H1 (cell line): ENCODE data around the gene BRD4. TPM values are rescaled to one million over a fixed set of nuclear protein-coding genes. Genes with fewer than 3 reads are reported as not detected.

Source experiments
- CTCF ChIA-PET: fragments of 300-600 bp; sonication (Branson Sonifier 250); formaldehyde crosslinking; loops from one replicate; lab custom pipeline; 2021; ENCODE audit not compliant: partially characterized antibody; lab: Charles Lee
- POLR2A ChIA-PET: fragments of 300-600 bp; sonication (Branson Sonifier 250); formaldehyde crosslinking; loops from one replicate; lab custom pipeline; 2021; ENCODE audit warnings: inconsistent platforms; ENCODE audit not compliant: partially characterized antibody; lab: Charles Lee
- DNase-seq, 2 experiments: peaks; one replicate each; pipeline versions ENCODE4 v3.0.0 to v3.0.0-alpha.2; 2010 to 2022; ENCODE audit warnings: low spot score in 2 of 2, low read depth in 1 of 2, mixed read lengths in 1 of 2
- FAIRE-seq: peaks from 2 replicates; lab custom pipeline; 2011; peaks lifted over from hg19 to GRCh38; lab: Jason Lieb, UNC
- H2AFZ ChIP-seq: 2 replicates; pipeline ENCODE4 v1.8.1; 2012; ENCODE audit warnings: low read length, inconsistent platforms
- H2AK5ac ChIP-seq: 2 replicates; pipeline ENCODE4 v1.6.1; 2013; ENCODE audit warnings: low read depth, low read length
- H2BK120ac ChIP-seq: replicated peaks from 2 replicates; pipeline ENCODE3; 2013; ENCODE audit warnings: low read depth, low read length, inconsistent platforms
- H2BK12ac ChIP-seq: 2 replicates; pipeline ENCODE4 v1.6.1; 2013; ENCODE audit warnings: low read depth, low read length
- H2BK15ac ChIP-seq: 2 replicates; pipeline ENCODE4 v1.6.1; 2013; ENCODE audit warnings: low read length
- H2BK20ac ChIP-seq: 2 replicates; pipeline ENCODE4 v1.6.1; 2013; ENCODE audit warnings: low read length
- H2BK5ac ChIP-seq: 2 replicates; pipeline ENCODE4 v1.6.1; 2013; ENCODE audit warnings: low read depth, low read length
- H3K14ac ChIP-seq: 2 replicates; pipeline ENCODE4 v1.6.1; 2013; ENCODE audit warnings: inconsistent platforms; ENCODE audit not compliant: insufficient read length
- H3K18ac ChIP-seq: 2 replicates; pipeline ENCODE4 v1.6.1; 2013; ENCODE audit warnings: low read length; ENCODE audit errors: extremely low read depth
- H3K23ac ChIP-seq: 2 replicates; pipeline ENCODE4 v1.6.1; 2013; ENCODE audit warnings: inconsistent platforms; ENCODE audit not compliant: insufficient read length
- H3K23me2 ChIP-seq: 2 replicates; pipeline ENCODE4 v1.6.1; 2013; ENCODE audit warnings: low read depth, low read length
- H3K27ac ChIP-seq: 2 replicates; pipeline ENCODE4 v1.6.1; 2011; ENCODE audit warnings: low read depth, low read length, inconsistent platforms
- H3K27me3 ChIP-seq, 4 experiments: replicated peaks in 1 of 4; 1 replicate in 1 of 4; 2 replicates in 3 of 4; pipeline versions ENCODE4 v1.6.1 to v1.8.1; 2011 to 2013; ENCODE audit warnings: low read length in 3 of 4, mild to moderate bottlenecking in 3 of 4, inconsistent platforms in 2 of 4, mixed read lengths in 2 of 4, moderate library complexity in 1 of 4; ENCODE audit not compliant: control insufficient read depth in 3 of 4, insufficient read depth in 3 of 4; ENCODE audit errors: extremely low read depth in 1 of 4
- H3K36me3 ChIP-seq, 4 experiments: 2 replicates each; pipeline versions ENCODE4 v1.6.1 to v1.8.1; 2011 to 2013; ENCODE audit warnings: mild to moderate bottlenecking in 4 of 4, low read length in 3 of 4, moderate library complexity in 2 of 4, control low read depth in 1 of 4, inconsistent platforms in 1 of 4; ENCODE audit not compliant: insufficient read depth in 4 of 4, control insufficient read depth in 2 of 4
- H3K4ac ChIP-seq: replicated peaks from 2 replicates; pipeline ENCODE3; 2013; ENCODE audit warnings: low read length, low read depth, mixed read lengths, inconsistent platforms; ENCODE audit not compliant: insufficient read length
- H3K4me1 ChIP-seq, 4 experiments: replicated peaks in 1 of 4; 1 replicate in 1 of 4; 2 replicates in 3 of 4; pipeline versions ENCODE4 v1.6.1 to v1.8.1; 2011 to 2013; ENCODE audit warnings: low read length in 3 of 4, inconsistent platforms in 2 of 4, mixed read lengths in 1 of 4; ENCODE audit not compliant: insufficient read depth in 4 of 4, control insufficient read depth in 3 of 4
- H3K4me2 ChIP-seq, 2 experiments: 2 replicates each; pipeline versions ENCODE4 v1.6.1 to v1.8.1; 2011 to 2013; ENCODE audit warnings: low read depth in 2 of 2, low read length in 2 of 2, control low read depth in 1 of 2, inconsistent platforms in 1 of 2, mild to moderate bottlenecking in 1 of 2; ENCODE audit not compliant: insufficient read depth in 1 of 2
- H3K4me3 ChIP-seq, 4 experiments: fragments of 200-600, 300-600 bp in 1 of 4; sonication (generic), shearing (Covaris generic), sonication (Bioruptor Twin) in 1 of 4; 2 replicates each; pipeline versions ENCODE4 v1.5.1 to v1.8.1; 2011 to 2016; ENCODE audit warnings: low read length in 4 of 4, low read depth in 3 of 4, control low read depth in 2 of 4, inconsistent platforms in 2 of 4, mild to moderate bottlenecking in 2 of 4, mixed read lengths in 1 of 4, moderate library complexity in 1 of 4; ENCODE audit not compliant: insufficient read depth in 2 of 4; ENCODE audit errors: extremely low read depth in 1 of 4
- H3K56ac ChIP-seq: replicated peaks from 2 replicates; pipeline ENCODE3; 2013; ENCODE audit warnings: low read depth, mild to moderate bottlenecking, mixed read lengths, low read length, inconsistent platforms; ENCODE audit not compliant: insufficient read length
- H3K79me1 ChIP-seq: 2 replicates; pipeline ENCODE4 v1.6.1; 2013; ENCODE audit warnings: low read depth, low read length, control low read depth
- H3K79me2 ChIP-seq, 2 experiments: 2 replicates each; pipeline versions ENCODE4 v1.6.1 to v1.8.1; 2012 to 2013; ENCODE audit warnings: low read length in 2 of 2, mild to moderate bottlenecking in 2 of 2, inconsistent platforms in 1 of 2; ENCODE audit not compliant: insufficient read depth in 2 of 2, control insufficient read depth in 1 of 2
- H3K9ac ChIP-seq, 4 experiments: replicated peaks in 1 of 4; 1 replicate in 1 of 4; 2 replicates in 3 of 4; pipeline versions ENCODE4 v1.6.1 to v1.8.1; 2011 to 2013; ENCODE audit warnings: low read depth in 3 of 4, low read length in 3 of 4, control low read depth in 2 of 4, mild to moderate bottlenecking in 2 of 4, moderate library complexity in 2 of 4, inconsistent platforms in 1 of 4; ENCODE audit errors: extremely low read depth in 1 of 4
- H3K9me3 ChIP-seq, 2 experiments: 2 replicates each; pipeline versions ENCODE4 v1.6.1 to v1.8.1; 2012 to 2013; ENCODE audit warnings: mild to moderate bottlenecking in 2 of 2, moderate library complexity in 2 of 2, control low read depth in 1 of 2, inconsistent platforms in 1 of 2, low read depth in 1 of 2, low read length in 1 of 2, mixed read lengths in 1 of 2; ENCODE audit not compliant: insufficient read depth in 2 of 2
- H4K20me1 ChIP-seq, 2 experiments: replicated peaks in 1 of 2; 2 replicates each; pipeline versions ENCODE3 to v1.8.1; 2011 to 2013; ENCODE audit warnings: inconsistent platforms in 2 of 2, low read length in 2 of 2, mild to moderate bottlenecking in 1 of 2; ENCODE audit not compliant: insufficient read depth in 2 of 2, control insufficient read depth in 1 of 2
- H4K5ac ChIP-seq: 2 replicates; pipeline ENCODE4 v1.6.1; 2013; ENCODE audit warnings: low read length, low read depth, mixed read lengths, inconsistent platforms; ENCODE audit not compliant: insufficient read length
- H4K8ac ChIP-seq: 2 replicates; pipeline ENCODE4 v1.8.0; 2013; ENCODE audit warnings: mild to moderate bottlenecking, moderate library complexity, low read length, inconsistent platforms; ENCODE audit not compliant: insufficient read depth; ENCODE audit errors: extremely low read depth
- H4K91ac ChIP-seq: replicated peaks from 2 replicates; pipeline ENCODE3; 2013; ENCODE audit warnings: low read length, mixed read lengths, inconsistent platforms; ENCODE audit not compliant: insufficient read length
- BACH1 ChIP-seq: IDR thresholded peaks from 2 replicates; pipeline ENCODE4 v1.6.1; 2012; ENCODE audit warnings: low read length, improper control_type of control experiment
- CHD1 ChIP-seq: IDR thresholded peaks from 2 replicates; pipeline ENCODE4 v1.6.1; 2012; ENCODE audit warnings: low read depth, low read length, improper control_type of control experiment
- CHD2 ChIP-seq: IDR thresholded peaks from 2 replicates; pipeline ENCODE4 v1.6.1; 2012; ENCODE audit warnings: low read length, improper control_type of control experiment
- KDM4A ChIP-seq: IDR thresholded peaks from one replicate; pipeline ENCODE4 v1.7.1; 2012; ENCODE audit warnings: low read depth, mild to moderate bottlenecking, moderate library complexity, low read length, inconsistent platforms; ENCODE audit not compliant: severe bottlenecking
- RAD21 ChIP-seq, 2 experiments: IDR thresholded peaks in 1 of 2; conservative IDR thresholded peaks in 1 of 2; 2 replicates each; pipeline ENCODE4 v1.6.1; 2011; ENCODE audit warnings: low read depth in 2 of 2, low read length in 2 of 2, improper control_type of control experiment in 1 of 2, inconsistent platforms in 1 of 2, mild to moderate bottlenecking in 1 of 2, moderate library complexity in 1 of 2
- RBBP5 ChIP-seq: IDR thresholded peaks from 2 replicates; pipeline ENCODE4 v1.7.1; 2012; ENCODE audit warnings: low read depth, mild to moderate bottlenecking, inconsistent platforms, low read length, moderate library complexity, borderline replicate concordance
- SP2 ChIP-seq: IDR thresholded peaks from 2 replicates; pipeline ENCODE4 v1.6.1; 2012; ENCODE audit warnings: mild to moderate bottlenecking, low read length, inconsistent platforms
- SRF ChIP-seq: IDR thresholded peaks from 2 replicates; pipeline ENCODE4 v1.6.1; 2011; ENCODE audit warnings: mild to moderate bottlenecking, low read depth, low read length, moderate library complexity
- ZNF274 ChIP-seq: IDR thresholded peaks from 2 replicates; pipeline ENCODE4 v1.7.0; 2012; ENCODE audit warnings: low read length, borderline replicate concordance; ENCODE audit errors: extremely low read depth
- WGBS, 2 experiments: shearing (Covaris generic) in 1 of 2; methylation state at CpG; one replicate each; pipeline versions ENCODE4 v1.1.6 to v1.1.7; 2013 to 2015; ENCODE audit warnings: low lambda C conversion rate in 2 of 2, mixed read lengths in 2 of 2, inconsistent platforms in 1 of 2, low coverage in 1 of 2, missing lambda C conversion rate in 1 of 2; ENCODE audit not compliant: insufficient replicate concordance in 2 of 2, insufficient coverage in 1 of 2, insufficient read length in 1 of 2; ENCODE audit errors: extremely low coverage in 1 of 2, missing lambda C conversion rate in 1 of 2; 5-methylcytosine and 5-hydroxymethylcytosine counted together
- polyA plus RNA-seq, 7 experiments: library from polyadenylated mRNA; depleted of rRNA in 3 of 7; stranded (reverse) in 5 of 7; unstranded in 2 of 7; fragments of >200 nt in 5 of 7; fragments of 200-250 nt in 2 of 7; gene quantifications; 1 replicate in 5 of 7; 2 replicates in 1 of 7; 4 replicates in 1 of 7; pipeline versions ENCODE4 v1.2.1 to v1.2.3, GENCODE V29; 2011 to 2013; ENCODE audit warnings: missing spikeins in 2 of 7, mixed read lengths in 2 of 7
- total RNA-seq: library from RNA; stranded (reverse); fragmentation: NEBNext Ultra II Directional; extraction: Animal tissue kit (Norgen Biotek cat#: 25700); gene quantifications from 2 replicates; pipeline ENCODE4 v1.2.1, GENCODE V29; 2021
- TF ChIP-seq, protein P1 (sequence below), 3 experiments: IDR thresholded peaks; 1 replicate in 2 of 3; 2 replicates in 1 of 3; pipeline versions ENCODE4 v1.5.1 to v1.6.1; 2011; ENCODE audit warnings: low read length in 3 of 3, mild to moderate bottlenecking in 3 of 3, inconsistent platforms in 2 of 3, low read depth in 1 of 3, moderate library complexity in 1 of 3; ENCODE audit not compliant: insufficient read depth in 1 of 3; ENCODE audit errors: control extremely low read depth in 1 of 3

BRD4 gene
- total and polyA plus RNA-seq, 2 of the 8 experiments (the other 6 are each of a cell fraction or from before 2014, with no cell fraction given) = 14.1 to 146 TPM

DNA sequence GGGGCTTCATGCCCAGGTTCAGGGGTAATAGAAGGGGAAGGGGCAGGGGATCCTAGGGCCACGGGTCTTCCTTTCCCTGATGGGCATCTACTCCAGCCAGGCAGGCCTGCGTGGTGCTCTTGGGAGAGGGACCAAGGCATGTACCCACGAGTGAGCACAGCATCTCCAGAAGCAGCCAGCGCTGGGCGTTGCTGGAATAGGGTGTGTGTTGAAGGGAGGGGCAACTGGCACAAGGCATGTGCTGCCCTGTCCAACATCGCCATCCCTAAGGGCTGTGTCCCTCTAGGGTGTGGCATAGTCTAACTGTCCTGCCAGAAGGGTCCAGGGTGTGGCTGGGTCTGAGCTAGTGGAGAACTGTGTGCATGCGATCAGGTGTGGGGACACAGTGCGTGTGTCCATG lies 134.4 kb downstream of the BRD4 start:
- Histone ChIP-seq H3K27ac (no peak overlapping the region), H2AFZ (no peak overlapping the region), H3K9ac (peak overlapping the region in 1 of 4 experiments; percentile 25; a peak in 2 of 7 replicates), H2BK12ac (peak overlapping the region; percentile 50; the same call in 1 of the 2 replicates), H3K18ac (no peak overlapping the region), H3K4me1 (peaks cover 4 to 17% (median 10%) of the 10 kb centered on the region in 4 experiments), H2AK5ac (peak overlapping the region; percentile 95), H3K4ac (peak overlapping the region; percentile 69), H4K8ac (no peak overlapping the region; the same call in 1 of the 2 replicates), H3K14ac (no peak overlapping the region), H3K36me3 (peaks cover 3 to 29% (median 9%) of the 10 kb centered on the region in 4 experiments; a peak in 6 of 8 replicates), H3K23ac (no peak overlapping the region), H3K27me3 (peaks cover 0 to 2% (median 0%) of the 10 kb centered on the region in 4 experiments; a peak in 1 of 7 replicates), H3K79me2 (peaks cover 6 to 37% of the 10 kb centered on the region in 2 experiments; a peak in 3 of 4 replicates), H2BK15ac (peak overlapping the region; percentile 1), H4K5ac (no peak overlapping the region), H3K9me3 (no peaks in the 10 kb centered on the region), H2BK20ac (no peak overlapping the region), H3K4me3 (no peak overlapping the region), H3K79me1 (peaks cover 14% of the 10 kb centered on the region), H3K4me2 (peak overlapping the region in 1 of 2 experiments; percentile 26; a peak in 1 of 4 replicates), H4K20me1 (peaks cover 4 to 24% of the 10 kb centered on the region in 2 experiments), H3K56ac (no peak overlapping the region), H3K23me2 (peaks cover 12% of the 10 kb centered on the region), H2BK5ac (peak overlapping the region; percentile 20; the same call in 1 of the 2 replicates), H2BK120ac (peak overlapping the region; percentile 54), H4K91ac (no peak overlapping the region)
- DNase-seq = no peak
- FAIRE-seq = no peak
- 92% methylated on average over 6 of the region's 8 CpGs; no CpG with 5 or more reads in 1 of the 2 experiments for WGBS, 2 experiments
- CTCF ChIA-PET = interaction anchor here (0.6 to 2.5 kb wide), 7 partner anchors 10 to 85 kb away, joined by 3 to 13 read pairs (median 3); no protein-coding TSS in a partner anchor
- POLR2A ChIA-PET = interaction anchor here (1.0 to 7.1 kb wide), 7 partner anchors 9 to 181 kb away, joined by 3 to 58 read pairs (median 6); partner anchors contain the start of genes AKAP8 and EPHX3
- TF ChIP-seq KDM4A (no peak), RBBP5 (no peak), SP2 (no peak), CHD1 (no peak), RAD21 (IDR thresholded peaks at IDR 0.05 in 1 of 2, conservative IDR thresholded peaks at IDR 0.05 in 1 of 2; ENCODE audit: low read depth in 2 of 2, low read length in 2 of 2) (no peak), SRF (no peak), BACH1 (no peak), CHD2 (no peak), ZNF274 (no peak)
- TF ChIP-seq, protein P1, sequence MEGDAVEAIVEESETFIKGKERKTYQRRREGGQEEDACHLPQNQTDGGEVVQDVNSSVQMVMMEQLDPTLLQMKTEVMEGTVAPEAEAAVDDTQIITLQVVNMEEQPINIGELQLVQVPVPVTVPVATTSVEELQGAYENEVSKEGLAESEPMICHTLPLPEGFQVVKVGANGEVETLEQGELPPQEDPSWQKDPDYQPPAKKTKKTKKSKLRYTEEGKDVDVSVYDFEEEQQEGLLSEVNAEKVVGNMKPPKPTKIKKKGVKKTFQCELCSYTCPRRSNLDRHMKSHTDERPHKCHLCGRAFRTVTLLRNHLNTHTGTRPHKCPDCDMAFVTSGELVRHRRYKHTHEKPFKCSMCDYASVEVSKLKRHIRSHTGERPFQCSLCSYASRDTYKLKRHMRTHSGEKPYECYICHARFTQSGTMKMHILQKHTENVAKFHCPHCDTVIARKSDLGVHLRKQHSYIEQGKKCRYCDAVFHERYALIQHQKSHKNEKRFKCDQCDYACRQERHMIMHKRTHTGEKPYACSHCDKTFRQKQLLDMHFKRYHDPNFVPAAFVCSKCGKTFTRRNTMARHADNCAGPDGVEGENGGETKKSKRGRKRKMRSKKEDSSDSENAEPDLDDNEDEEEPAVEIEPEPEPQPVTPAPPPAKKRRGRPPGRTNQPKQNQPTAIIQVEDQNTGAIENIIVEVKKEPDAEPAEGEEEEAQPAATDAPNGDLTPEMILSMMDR (IDR thresholded peaks at IDR 0.05; ENCODE audit: control extremely low read depth in 1 of 3, insufficient read depth in 1 of 3, low read depth in 1 of 3, low read length in 3 of 3) = no peak
